Left cardiac atrium (tissue), 4 donors: ENCODE data around the gene CCDC69. TPM values are rescaled to one million over a fixed set of nuclear protein-coding genes. Genes with fewer than 3 reads are reported as not detected.
"Not testable (repeated sequence)": the region's sequence is repeated elsewhere in the genome, so short reads cannot be mapped to it uniquely, and the experiment has no call there.

ENCODE experiments used
- ATAC-seq, 2 donors: fragments of 200-7000 bp; cut with Tn5 transposase; one replicate each; pipeline ENCODE4 v1.9.1; 2020; ENCODE audit warnings: mild to moderate bottlenecking in 2 of 2, moderate library complexity in 2 of 2
- DNase-seq: peaks from one replicate; pipeline ENCODE4 v3.0.0-alpha.2; 2020
- intact Hi-C, 2 donors: fragments of 100-400 bp; cut with DNase I; formaldehyde crosslinking; loops; one replicate each; pipeline versions ENCODE4 v1.14.1 to v1.15.1; 2022 to 2023
- total RNA-seq, 2 donors: library from RNA; stranded (reverse); fragmentation: NEBNext Ultra II Directional; extraction: Animal tissue kit (Norgen Biotek cat#: 25700); gene quantifications; one replicate each; pipeline ENCODE4 v1.2.1, GENCODE V29; 2021
- donor health status: DM: no; HTN: yes; CAD: no.
- donor health status: DM: no; HTN: yes; CAD: no; lungs with severe emphysema.
- donor health status: DM: yes; HTN: yes; CAD: no.
- donor health status: Dilated cardiomyopathy.

CCDC69 gene
- total RNA-seq, 2 donors from 2014 or later = 148 to 161 TPM

DNA sequence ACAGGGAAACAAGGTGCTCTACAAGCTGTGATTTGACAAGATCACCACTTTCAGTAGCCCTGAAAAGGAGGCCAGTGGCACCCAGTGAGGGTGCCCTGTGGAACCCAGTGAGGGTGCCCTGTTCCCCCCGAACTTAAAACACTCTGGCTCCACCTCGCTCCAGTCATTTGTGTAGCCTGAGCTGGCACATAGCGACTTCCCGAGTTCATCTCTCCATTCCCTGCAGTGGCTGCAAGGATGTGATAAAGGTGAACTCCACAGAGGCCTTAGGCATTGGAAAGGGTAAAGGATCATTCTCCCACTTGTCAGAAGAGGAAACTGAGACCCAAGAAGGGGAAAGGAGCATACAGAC lies 44.4 kb downstream of the CCDC69 start:
- ATAC-seq (no peak), DNase-seq (no peak)
- intact Hi-C loops = no loop called here

DNA sequence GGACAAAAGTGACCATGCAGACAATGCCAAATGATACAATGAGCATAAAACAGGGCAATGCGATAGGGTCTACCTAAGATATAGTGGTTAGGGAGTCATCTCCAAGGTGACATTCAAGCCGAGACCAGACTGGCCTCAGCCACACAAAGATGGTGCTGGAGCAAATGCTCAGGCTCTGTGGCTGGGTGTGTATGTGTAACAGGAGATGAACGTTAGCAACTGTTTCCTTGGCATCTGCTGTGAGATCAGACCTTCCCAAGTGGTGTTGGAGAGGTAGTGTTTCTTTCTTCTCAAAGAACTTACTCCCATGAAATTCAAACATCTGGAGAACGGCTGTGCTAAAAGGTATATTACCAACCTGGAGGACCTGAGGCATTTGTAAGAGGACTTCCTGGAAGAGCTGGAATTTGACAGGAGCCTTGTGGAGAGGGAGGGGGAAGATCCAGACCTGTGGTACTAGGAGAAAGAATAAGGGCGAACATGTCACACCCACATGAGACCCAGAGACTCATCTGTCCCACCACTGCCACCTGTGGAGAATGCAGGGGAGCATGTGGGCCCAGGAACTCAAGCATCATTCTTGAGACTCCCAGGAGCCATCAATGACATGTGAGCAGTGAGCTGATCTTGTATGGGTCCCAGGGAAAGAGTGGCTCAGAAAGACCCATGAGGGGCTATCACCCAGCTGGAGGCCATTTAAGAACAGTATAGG lies 45.0 kb downstream of the CCDC69 start:
- DNase-seq (no peak), ATAC-seq (no peak)
- intact Hi-C loops = no loop called here

DNA sequence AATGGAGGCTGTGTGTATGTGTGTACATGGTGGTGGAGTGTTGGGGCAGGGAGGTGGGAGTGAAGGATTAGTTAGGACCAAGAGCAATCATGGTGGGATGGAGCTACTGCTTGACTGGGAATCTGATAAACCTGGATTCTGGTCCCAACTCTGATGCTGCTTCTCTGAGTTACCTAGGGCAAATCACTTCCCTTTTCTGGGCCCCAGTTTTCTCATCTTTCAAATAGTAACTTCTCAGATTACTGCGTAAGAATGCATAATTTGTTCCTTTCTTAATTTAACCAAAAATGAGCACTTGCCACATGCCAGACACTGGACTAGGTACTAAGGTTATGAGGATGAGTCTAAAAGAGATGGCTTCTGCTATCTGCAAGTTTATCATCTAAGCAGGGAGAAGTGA lies 45.5 kb downstream of the CCDC69 start:
- intact Hi-C loops = no loop called here
- no peak for ATAC-seq

DNA sequence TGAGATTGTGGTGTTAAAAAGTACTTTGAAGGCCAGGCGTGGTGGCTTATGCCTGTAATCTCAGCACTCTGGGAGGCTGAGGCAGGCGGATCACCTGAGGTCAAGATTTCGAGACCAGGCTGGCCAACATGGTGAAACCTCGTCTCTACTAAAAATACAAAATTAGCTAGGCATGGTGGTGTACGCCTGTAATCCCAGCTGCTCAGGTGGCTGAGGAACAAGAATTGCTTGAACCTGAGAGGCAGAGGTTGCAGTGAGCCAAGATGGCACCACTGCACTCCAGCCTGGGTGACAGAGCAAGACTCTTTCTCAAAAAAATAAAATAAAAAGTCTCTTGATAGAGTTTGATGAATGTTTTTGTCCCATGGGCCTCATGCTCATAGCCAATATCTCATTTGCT lies 47.6 kb downstream of the CCDC69 start:
- intact Hi-C loops, DNase-seq, ATAC-seq: not testable (repeated sequence)

More for the DNA sequence above, 45.5 kb downstream of the CCDC69 start:
- DNase-seq = no peak

DNA sequence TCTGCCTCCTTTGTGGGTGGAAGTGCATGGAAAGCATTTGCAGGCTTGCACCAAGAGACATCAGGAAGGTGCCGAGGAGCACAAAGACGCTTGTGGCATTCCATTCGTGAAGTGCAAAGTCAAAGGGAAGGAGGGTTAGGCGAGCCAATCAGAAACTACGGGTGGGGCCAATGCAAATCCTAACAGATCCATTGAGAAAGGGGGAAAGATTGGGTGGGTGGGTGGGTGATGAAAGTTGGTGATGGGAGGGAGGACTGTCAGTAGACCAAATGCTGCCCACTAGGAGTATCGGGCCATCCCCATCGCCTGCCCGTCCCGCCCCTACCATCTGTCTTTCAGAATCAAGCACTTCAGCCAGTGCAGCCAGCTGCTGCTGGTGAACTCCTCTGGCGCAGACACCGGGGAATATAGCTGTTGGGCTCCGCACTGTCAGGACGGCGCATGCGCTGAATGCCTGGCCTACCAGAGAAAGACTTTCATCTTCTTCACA lies 49.2 kb downstream of the CCDC69 start:
- intact Hi-C loops = no loop called here
- DNase-seq (peak; percentile 42), ATAC-seq (peak; percentile 53 to 60)

DNA sequence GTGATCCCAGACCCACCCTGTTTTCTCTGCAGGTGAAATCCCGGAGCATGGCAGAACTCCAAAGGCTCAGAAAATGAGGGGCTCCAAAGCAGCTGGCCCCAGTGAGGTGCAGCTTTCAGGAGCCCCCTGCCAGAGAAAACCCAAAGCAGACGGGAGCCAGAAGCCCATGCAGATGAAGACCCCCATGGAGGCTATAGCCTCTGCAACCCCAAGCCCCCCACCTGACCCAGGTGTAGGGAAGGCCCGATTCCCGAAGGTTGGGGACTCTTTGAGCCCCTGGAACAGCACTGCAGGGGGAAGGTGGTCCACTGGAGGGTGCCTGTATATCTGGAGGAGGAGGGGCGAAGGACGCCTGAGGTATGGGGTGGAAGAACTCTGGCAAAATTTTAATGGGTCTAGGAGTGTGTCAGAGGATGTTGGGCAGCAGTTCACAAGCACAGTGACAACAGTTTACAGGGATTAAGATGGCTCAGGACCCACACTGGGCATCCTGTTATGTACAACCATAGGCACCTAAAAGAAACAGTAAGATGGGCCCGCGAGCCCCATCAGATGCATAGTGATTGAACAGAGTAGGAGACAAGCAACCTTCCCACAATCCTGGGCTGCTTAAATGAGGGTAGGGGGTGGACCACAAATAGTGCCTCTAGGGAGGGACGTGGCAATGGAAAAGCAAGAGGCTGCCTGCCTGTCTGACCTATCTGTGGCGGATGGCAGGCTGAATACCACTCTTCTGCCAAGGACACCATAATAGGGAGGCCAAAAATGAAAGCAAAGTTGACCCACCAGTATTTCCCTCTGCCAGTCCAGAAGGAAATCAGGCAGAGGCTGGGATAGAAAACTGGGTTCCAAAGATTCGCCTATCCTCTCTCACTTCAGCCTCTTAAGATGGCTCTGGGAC lies 49.9 kb downstream of the CCDC69 start:
- ATAC-seq = peak; percentile 30 to 66
- no peak for DNase-seq
- intact Hi-C loops = no loop called here

DNA sequence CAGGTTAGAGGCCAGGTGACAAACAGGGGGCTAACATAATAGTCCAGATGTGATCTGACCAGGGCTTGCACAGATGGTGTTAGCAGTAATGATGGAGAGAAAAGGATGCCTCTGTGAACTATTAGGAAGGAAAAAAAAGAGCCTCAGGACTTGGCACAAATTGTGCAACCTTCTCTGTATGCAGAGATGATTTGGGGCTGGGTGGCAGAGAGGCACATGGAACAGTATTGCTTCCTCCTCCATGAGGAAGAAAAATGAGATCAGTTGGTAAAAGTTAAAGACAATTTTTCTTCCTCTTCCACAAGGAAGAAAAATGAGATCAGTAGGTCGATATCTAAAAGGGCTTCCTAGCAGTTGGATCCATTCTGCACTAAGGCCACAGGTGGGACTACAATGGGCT lies 52.4 kb downstream of the CCDC69 start:
- DNase-seq (no peak), ATAC-seq (no peak)
- intact Hi-C loops = no loop called here

DNA sequence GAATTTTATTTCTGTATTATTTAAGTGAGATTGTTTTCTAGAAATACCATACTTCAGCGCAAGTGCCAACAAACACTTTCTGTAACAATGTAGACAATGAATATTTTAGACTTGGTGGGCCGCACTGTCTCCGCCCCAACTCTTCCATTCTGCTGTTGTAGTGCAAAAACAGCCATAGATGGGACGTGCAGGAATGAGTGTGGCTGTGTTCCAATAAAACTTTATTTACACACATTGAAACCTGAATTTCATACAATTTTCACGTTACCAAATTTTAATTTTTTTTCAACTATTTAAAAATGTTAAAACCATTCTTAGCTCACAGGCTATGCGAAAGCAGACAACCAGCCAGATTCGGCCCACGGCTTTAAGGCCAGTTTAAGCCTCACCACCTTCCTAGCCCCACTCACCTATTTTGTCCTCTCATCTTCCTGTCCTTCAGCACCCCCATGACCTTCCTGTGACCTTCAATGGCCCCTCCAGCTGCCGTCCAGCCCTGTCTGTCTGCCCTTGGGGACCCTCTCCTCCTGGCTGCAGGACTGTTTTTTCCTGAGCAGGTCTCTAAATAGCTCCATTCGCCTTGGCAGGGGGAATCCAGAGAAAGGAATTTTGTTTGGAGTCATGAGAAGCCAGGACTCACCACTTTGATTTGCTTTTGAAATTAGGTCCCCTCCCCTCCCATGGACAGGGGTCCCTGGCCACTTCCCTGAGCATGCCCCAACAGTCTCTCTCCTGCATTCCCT lies 55.1 kb downstream of the CCDC69 start:
- intact Hi-C loops = loop anchor here in 1 of 2 donors (5.0 kb wide), 1 partner anchor 166 kb away; no protein-coding TSS in a partner anchor

DNA sequence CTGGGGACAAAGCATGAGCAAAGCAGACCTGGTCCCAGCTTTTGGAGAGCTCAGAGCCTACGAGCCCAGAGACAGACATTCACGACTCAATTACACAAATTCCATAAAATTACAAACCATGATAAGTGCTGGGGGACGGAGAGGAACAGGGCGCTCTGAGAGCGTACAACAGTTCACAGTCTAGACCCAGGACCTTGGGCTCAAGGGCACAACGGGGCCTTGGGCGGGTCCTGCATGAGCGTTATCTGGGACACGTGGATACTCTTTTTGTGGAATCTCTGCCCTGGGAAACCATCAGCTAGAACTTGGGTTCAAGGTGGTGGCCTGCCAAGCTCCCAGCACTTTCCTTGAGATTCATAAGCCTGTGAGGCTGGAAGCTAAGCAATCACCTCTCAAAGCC lies 56.9 kb downstream of the CCDC69 start:
- intact Hi-C loops = loop anchor here in 1 of 2 donors (5.0 kb wide), 1 partner anchor 165 kb away; no protein-coding TSS in a partner anchor
- DNase-seq (no peak), ATAC-seq (no peak)

More for the DNA sequence above, 55.1 kb downstream of the CCDC69 start:
- DNase-seq (no peak), ATAC-seq (no peak)

DNA sequence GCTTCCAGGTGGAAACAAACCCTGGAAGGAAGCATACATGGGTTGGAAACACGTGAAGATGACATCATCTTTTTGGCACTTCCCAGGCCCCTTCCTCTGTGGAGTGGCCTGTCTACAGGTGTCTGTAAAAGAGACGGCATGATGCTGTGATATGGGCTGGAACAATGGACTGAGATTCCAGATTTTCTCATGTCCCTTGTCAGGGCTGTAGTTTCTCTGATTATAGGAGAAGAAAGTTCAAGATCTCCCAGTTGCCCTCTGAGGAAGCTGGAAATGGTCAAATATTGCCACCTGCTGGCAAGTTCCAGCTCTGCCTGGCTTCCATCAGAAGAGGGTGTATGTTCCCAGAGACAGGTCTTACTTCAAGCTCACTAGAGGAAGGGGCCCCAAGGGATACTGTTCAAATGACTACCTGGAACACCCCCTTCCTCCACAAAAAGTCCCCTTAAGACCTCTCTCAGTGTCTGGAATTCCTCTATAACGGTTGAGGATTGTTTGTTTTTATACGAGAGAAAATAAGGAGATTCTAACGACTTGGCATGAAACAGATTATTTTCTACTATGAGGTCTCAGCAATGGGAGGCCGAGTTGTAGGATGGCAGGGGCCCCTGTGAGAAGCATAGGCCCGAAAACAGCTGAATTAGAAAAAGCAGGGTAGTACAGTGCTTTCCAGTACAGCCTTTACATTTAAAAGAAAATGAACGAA lies 59.1 kb downstream of the CCDC69 start:
- ATAC-seq = peak; percentile 86 to 92
- intact Hi-C loops = loop anchor here (1.0 to 5.0 kb wide), 5 partner anchors 38 to 163 kb away; no protein-coding TSS in a partner anchor
- peak; percentile 69 for DNase-seq

DNA sequence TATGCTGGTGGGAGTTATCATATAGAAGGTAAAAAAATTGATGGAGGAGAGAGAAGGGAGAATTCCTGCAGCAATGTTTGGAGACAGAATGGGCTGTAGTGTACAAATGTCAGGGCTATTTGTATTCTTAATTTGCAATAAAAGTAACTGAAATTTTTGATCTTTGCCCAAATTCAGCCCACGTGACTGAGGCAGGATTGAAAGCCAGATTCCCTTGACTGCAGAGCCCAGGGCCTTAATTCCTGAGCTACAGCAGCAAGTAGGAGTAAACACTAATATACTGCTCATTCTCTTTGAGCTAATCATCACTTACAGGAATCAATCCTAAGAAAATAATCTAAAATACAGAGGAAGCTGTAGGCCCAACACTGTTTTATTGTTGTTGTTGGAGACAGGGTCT lies 61.1 kb downstream of the CCDC69 start:
- ATAC-seq (no peak), DNase-seq (no peak)
- intact Hi-C loops = loop anchor here (5.0 kb wide), 2 partner anchors 35 to 110 kb away; no protein-coding TSS in a partner anchor

DNA sequence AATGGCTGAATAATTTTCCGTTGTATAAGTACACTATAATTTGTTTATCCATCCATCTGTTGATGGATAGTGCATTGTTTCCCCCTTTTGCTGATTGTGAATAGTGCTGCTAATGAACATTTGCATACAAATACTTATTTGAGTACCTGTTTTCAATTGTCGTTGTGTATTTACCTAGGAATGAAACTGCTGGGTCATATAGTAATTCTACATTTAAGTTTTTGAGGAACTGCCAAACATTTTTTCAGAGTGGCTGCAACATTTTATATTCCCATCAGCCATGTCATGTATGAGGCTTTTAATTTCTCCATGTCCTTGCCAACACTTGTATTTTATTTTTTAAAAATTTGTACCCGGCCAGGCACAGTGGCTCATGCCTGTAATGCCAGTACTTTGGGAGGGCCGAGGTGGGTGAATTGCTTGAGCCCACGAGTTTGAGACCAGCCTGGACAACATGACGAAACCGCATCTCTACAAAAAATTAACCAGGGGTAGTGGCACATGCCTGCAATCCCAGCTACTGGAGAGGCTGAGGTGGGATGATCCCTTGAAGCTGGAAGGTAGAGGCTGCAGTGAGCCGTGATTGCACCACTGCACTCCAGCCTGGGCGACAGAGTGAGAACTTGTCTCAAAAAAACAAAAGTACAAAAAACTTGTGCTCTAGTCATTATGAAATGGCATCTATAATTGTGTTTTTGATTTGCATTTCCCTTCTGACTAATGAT lies 64.1 kb downstream of the CCDC69 start:
- DNase-seq = no peak
- intact Hi-C loops = loop anchor here (5.0 kb wide), 2 partner anchors 33 to 108 kb away; no protein-coding TSS in a partner anchor
- no peak for ATAC-seq

DNA sequence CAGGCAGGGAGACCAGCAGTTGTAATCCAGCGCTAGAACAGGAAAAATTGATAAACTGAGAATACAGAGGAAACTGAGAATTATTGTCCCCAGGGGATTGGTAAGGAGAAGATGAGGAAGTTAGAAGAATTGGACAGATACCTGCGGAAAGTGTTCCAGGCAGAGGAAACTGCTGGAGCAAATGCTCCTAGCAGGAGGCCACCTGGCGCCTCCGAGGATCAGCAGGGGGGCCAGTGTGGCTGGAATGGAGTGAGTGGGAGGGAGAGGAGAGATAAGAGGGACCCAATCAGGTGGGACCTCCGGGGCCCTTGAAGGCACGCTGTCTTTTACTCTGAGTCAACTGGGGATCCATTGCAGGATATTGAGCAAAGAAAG lies 65.6 kb downstream of the CCDC69 start:
- intact Hi-C loops = no loop called here
- DNase-seq (no peak), ATAC-seq (peak in 1 of 2 donors; percentile 32)

DNA sequence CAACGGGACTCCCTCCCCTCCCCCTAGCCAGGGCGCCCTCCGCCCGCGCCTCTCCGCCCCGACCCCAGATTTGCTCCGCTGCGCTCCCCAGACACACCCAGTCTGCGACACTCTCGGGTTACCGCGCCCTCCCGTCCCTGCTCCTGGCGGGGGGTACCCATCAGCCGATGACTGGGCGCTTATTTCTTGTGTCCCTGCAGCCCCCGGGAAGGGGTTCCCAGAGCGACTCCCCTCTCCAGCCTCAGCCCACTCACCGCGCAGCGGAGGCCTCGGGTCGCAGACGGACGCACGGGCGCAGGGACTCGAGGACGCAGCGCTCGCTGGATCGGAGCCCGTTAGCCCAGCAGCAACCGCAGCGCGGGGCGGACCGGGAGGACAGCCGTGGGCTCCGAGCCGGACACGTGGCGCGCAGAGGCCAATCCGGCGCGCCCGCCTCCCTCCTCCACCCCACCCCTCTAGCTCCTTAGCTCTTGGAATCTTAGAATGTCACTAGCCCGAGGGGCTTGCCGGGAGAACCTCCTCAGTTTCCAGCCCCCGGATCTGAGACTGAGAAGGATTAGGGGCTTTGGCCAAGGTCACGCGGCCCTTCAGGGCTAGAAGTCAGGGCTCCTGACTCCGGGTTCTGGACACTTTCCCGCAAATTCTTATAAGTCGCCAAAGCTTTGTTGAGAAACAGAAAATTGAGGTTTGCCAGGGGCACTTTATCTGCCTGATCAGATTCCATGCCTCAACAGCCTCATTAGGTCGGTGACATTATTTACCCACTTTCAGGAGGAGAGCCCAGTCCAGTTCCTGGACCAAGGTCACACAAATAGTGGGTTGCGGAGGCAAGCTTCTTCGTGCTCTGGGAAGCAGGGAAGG lies 66.2 kb downstream of the CCDC69 start, which contains the start of gene ANXA6:
ANXA6 (minus strand) TSS at position 354 of the 861 bp plus-strand sequence. CDS start 9,878 bp downstream, outside the sequence.
- DNase-seq (peak; percentile 92), ATAC-seq (peak; percentile 96 to 99)
- intact Hi-C loops = no loop called here

DNA sequence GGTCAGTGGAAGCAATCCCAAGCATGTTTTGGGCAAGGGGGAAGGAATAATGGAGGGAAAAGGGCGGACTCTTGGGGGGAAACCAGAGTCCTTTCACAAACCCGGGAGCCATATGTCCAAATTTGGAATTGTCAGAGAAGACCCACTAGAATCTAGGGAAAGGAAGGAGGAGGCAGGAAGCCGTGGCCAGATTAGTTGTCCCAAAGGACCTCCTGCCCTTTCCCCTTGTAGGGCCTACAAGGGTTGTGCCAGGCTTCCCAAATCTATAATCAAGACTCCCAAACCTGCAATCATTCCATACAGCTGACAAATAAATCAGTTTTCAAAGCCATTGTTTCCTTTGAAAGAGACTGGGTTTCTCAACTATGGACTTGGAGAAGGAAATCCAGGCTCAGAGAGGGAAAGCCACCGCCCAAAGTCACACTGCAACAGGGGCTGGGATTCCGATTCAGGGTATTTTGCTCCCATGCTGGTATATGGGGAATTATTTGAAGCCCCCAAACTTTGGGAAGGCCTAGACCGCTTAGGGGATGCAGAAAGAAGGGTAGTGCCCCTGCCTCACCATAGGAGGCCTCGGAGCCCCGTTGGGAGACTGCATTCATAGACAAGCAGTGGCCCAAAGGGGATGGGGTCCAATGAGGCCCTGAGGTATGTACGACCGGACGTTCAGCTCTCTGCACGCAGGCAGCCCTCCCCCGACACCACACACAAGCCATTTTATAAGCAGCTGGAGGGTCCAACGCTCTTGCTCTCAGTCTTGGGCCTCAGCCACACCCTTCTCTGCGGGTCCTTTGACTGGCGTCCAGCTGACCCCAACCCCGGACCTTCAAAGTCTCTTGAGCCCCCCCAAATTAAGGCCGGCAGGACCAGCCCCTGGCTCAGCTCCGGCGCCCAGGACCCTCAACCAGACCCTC lies 67.1 kb downstream of the CCDC69 start:
- ATAC-seq (peak; percentile 32 to 43), DNase-seq (peak; percentile 34)
- intact Hi-C loops = no loop called here
